Naive thymus-derived CD8-positive, alpha-beta T cell (primary cell): ENCODE data around the gene FOXD2. TPM values are rescaled to one million over a fixed set of nuclear protein-coding genes. Genes with fewer than 3 reads are reported as not detected.

Experiments
- ATAC-seq, 2 donors: fragments of 150-1000 bp; cut with Tn5 transposase in 1 of 2; sonication (Bioruptor Pico), chemical (Tn5 transposase) in 1 of 2; 1 replicate in 1 of 2; 2 replicates in 1 of 2; pipeline ENCODE4 v1.10.0; 2021; ENCODE audit warnings: mild to moderate bottlenecking in 2 of 2, moderate library complexity in 2 of 2
- POLR2A ChIA-PET: fragments of 350-600 bp; sonication (Branson Sonifier 250); formaldehyde crosslinking; loops from one replicate; lab custom pipeline; 2021; ENCODE audit warnings: antibody characterized with exemption; lab: Charles Lee
- DNase-seq, 10 donors: peaks; one replicate each; pipeline versions ENCODE4 v3.0.0 to v3.0.0-alpha.2; 2020 to 2022
- H3K27ac Mint-ChIP-seq, 10 donors: one replicate each; pipeline ENCODE4 v1.8.0; 2020 to 2022; ENCODE audit warnings: mild to moderate bottlenecking in 10 of 10, mixed read lengths in 10 of 10, moderate library complexity in 4 of 10, inconsistent platforms in 1 of 10
- H3K27me3 Mint-ChIP-seq, 5 donors: one replicate each; pipeline ENCODE4 v1.8.0; 2021 to 2022; ENCODE audit warnings: mixed read lengths in 5 of 5
- H3K36me3 Mint-ChIP-seq, 3 donors: one replicate each; pipeline ENCODE4 v1.8.0; 2020 to 2022; ENCODE audit warnings: mixed read lengths in 3 of 3, mild to moderate bottlenecking in 2 of 3, inconsistent platforms in 1 of 3
- H3K4me1 Mint-ChIP-seq, 4 donors: one replicate each; pipeline ENCODE4 v1.8.0; 2021 to 2022; ENCODE audit warnings: mixed read lengths in 4 of 4
- H3K4me3 Mint-ChIP-seq, 10 donors: one replicate each; pipeline ENCODE4 v1.8.0; 2020 to 2022; ENCODE audit warnings: mild to moderate bottlenecking in 10 of 10, mixed read lengths in 10 of 10, moderate library complexity in 6 of 10, inconsistent platforms in 1 of 10
- H3K9me3 Mint-ChIP-seq, 9 donors: one replicate each; pipeline ENCODE4 v1.8.0; 2020 to 2022; ENCODE audit warnings: mixed read lengths in 9 of 9, mild to moderate bottlenecking in 3 of 9, inconsistent platforms in 1 of 9, moderate library complexity in 1 of 9
- polyA plus RNA-seq, 3 donors: library from polyadenylated mRNA; unstranded; fragments of 300-500 nt; fragmentation: Illumina TruSeq; gene quantifications; one replicate each; pipeline ENCODE4 v1.2.3, GENCODE V29; 2021
- total RNA-seq, 8 experiments: library from RNA in 2 of 8; stranded (reverse) in 2 of 8; gene quantifications; one replicate each; pipeline ENCODE4 v1.2.3 and lab custom pipeline; 2021 to 2026

Gene FOXD2
- total and polyA plus RNA-seq, 5 experiments from 2014 or later = 0.05 to 0.36 (median 0.30) TPM; not detected in 1

DNA sequence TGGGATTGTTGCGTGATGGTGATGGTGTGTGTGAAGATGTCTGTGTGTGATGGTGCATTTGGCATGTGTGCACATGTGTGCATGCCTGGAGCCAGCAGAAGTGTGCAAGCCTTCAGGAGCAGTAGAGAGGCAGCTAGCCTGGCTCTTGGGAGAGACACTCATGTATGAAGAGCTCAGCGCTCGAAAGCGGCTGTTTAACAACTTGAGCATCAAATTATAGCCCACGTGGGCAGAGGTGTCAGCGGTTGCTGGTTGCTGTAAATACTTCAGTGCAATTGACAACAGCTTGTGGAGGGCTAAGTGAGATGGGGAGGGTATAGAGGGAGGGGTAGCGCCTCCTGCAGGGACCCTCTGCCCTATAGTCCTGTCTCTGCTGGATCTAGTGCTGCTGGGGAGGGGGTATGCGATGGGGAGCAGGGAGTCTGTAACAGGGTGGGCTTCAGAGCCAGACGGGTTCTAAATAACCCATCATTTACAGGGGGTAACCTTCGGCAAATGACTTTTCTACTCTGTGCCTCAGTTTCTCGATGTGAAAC is 21.5 kb downstream of the FOXD2 start:
- peaks cover 0 to 2% (median 0%) of the 10 kb centered on the region in 9 donors for H3K9me3 Mint-ChIP-seq
- ATAC-seq = no peak
- no peak overlapping the region for H3K27ac Mint-ChIP-seq
- H3K4me3 Mint-ChIP-seq = no peak overlapping the region
- H3K4me1 Mint-ChIP-seq = no peaks in the 10 kb centered on the region
- no peaks in the 10 kb centered on the region for H3K36me3 Mint-ChIP-seq
- POLR2A ChIA-PET = no interaction called here
- peaks cover 36 to 87% (median 71%) of the 10 kb centered on the region in 5 donors for H3K27me3 Mint-ChIP-seq
- no peak for DNase-seq

DNA sequence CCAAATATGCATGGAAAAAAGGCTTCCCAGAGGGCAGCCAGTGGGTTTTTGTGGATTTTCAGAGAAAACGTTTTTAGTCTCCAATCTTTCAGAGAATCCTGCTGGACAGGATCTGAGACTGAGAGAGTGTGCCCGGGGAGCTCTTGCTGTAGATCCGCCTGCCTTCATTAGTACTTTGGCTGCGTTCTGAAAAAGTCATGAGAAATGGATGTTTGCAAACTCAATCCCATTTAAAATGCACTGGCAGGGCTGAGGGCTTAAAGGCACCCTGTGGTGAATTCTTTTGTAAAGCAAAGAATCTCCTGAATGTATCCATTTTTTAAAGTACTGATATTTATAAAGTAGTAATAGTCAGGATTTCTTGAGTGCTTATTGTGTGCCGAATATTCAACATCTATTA is 22.2 kb downstream of the FOXD2 start:
- POLR2A ChIA-PET = no interaction called here
- H3K4me1 Mint-ChIP-seq = no peaks in the 10 kb centered on the region
- no peaks in the 10 kb centered on the region for H3K36me3 Mint-ChIP-seq
- DNase-seq (no peak), ATAC-seq (no peak)
- H3K4me3 Mint-ChIP-seq = no peak overlapping the region
- no peak overlapping the region for H3K27ac Mint-ChIP-seq
- H3K27me3 Mint-ChIP-seq = peaks cover 35 to 86% (median 70%) of the 10 kb centered on the region in 5 donors
- H3K9me3 Mint-ChIP-seq = peaks cover 0 to 2% (median 0%) of the 10 kb centered on the region in 9 donors

DNA sequence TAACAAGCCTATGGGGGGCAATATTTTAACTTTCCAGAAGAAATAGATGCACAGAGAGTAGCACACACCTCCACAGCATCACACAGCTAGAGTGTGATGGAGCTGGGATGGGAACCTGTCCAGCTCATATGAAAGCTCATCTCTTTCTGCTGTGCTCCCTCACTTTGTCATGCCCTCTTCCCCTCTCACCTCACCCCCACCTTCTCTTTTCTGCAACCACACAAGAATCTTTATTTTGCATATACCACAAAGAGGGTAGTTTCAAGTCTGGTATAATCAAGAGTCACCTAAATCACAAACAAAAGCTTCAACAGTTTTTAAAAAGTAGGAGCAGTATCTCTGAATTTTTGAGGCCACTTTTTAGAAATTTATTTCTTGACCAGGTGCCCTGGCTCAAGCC is 22.6 kb downstream of the FOXD2 start:
- H3K4me3 Mint-ChIP-seq = no peak overlapping the region
- H3K36me3 Mint-ChIP-seq = no peaks in the 10 kb centered on the region
- H3K27me3 Mint-ChIP-seq = peaks cover 31 to 82% (median 68%) of the 10 kb centered on the region in 5 donors
- peaks cover 0 to 2% (median 0%) of the 10 kb centered on the region in 9 donors for H3K9me3 Mint-ChIP-seq
- POLR2A ChIA-PET = no interaction called here
- DNase-seq (no peak), ATAC-seq (no peak)
- no peak overlapping the region for H3K27ac Mint-ChIP-seq
- no peaks in the 10 kb centered on the region for H3K4me1 Mint-ChIP-seq

GRCh38 chr1:47465605-47466004 is 27.8 kb downstream of the FOXD2 start:
- peaks cover 29 to 47% (median 38%) of the 10 kb centered on the region in 5 donors for H3K27me3 Mint-ChIP-seq

DNA sequence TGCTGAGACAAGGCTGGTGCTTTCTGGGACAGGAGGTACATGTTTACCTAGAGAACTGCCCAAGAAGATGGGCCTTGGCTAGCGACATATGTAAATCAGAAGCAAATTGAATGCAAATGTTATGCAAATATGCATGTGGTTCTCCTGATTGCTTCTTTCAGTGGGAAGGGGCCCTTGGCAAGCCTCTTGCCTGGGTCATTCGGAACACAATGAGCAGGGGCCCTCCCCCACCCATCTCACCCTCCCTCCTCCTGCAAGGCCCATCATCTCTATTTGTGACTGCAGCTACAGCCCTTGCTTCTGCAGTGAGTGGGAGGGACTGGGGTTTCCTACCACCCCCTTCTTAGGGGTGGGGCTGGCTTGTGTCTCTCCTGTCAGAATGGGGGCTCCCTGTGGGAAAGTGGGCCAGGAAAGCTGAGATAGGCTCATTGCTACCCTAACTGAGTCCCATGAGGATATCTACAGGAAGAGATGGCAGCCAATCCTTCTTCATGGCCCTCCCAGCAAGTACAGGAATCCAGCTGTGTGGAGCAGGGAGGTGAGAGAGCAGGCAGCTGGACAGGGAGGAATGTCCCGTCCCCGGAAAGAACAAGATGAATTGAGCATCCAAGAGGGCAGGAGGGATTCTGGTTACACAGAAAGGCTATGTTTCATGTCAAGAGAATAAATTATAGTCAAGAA is 31.0 kb downstream of the FOXD2 start:
- H3K4me3 Mint-ChIP-seq = no peak overlapping the region
- DNase-seq = no peak
- no peaks in the 10 kb centered on the region for H3K36me3 Mint-ChIP-seq
- peaks cover 12 to 29% (median 24%) of the 10 kb centered on the region in 5 donors for H3K27me3 Mint-ChIP-seq
- no peak overlapping the region for H3K27ac Mint-ChIP-seq
- POLR2A ChIA-PET = no interaction called here
- ATAC-seq = no peak
- H3K4me1 Mint-ChIP-seq = no peaks in the 10 kb centered on the region
- H3K9me3 Mint-ChIP-seq = peaks cover 0 to 2% (median 0%) of the 10 kb centered on the region in 9 donors

More at GRCh38 chr1:47465605-47466004, 27.8 kb downstream of the FOXD2 start:
- no peaks in the 10 kb centered on the region for H3K36me3 Mint-ChIP-seq
- no peaks in the 10 kb centered on the region for H3K4me1 Mint-ChIP-seq
- DNase-seq (no peak), ATAC-seq (no peak)
- H3K27ac Mint-ChIP-seq = no peak overlapping the region
- H3K4me3 Mint-ChIP-seq = no peak overlapping the region
- peaks cover 0 to 2% (median 0%) of the 10 kb centered on the region in 9 donors for H3K9me3 Mint-ChIP-seq
- POLR2A ChIA-PET = no interaction called here

GRCh38 chr1:47469390-47469759 is 31.5 kb downstream of the FOXD2 start:
- POLR2A ChIA-PET = no interaction called here
- Mint-ChIP-seq H3K9me3 (peaks cover 0 to 2% (median 0%) of the 10 kb centered on the region in 9 donors), H3K36me3 (no peaks in the 10 kb centered on the region), H3K4me3 (no peak overlapping the region), H3K27ac (no peak overlapping the region), H3K27me3 (peaks cover 14 to 31% (median 27%) of the 10 kb centered on the region in 5 donors), H3K4me1 (no peaks in the 10 kb centered on the region)
- ATAC-seq = no peak
- no peak for DNase-seq

GRCh38 chr1:47469910-47470309 is 32.1 kb downstream of the FOXD2 start:
- POLR2A ChIA-PET = no interaction called here
- ATAC-seq (no peak), DNase-seq (no peak)
- H3K9me3 Mint-ChIP-seq = peaks cover 0 to 2% (median 0%) of the 10 kb centered on the region in 9 donors
- H3K27me3 Mint-ChIP-seq = peaks cover 15 to 33% (median 28%) of the 10 kb centered on the region in 5 donors
- no peaks in the 10 kb centered on the region for H3K4me1 Mint-ChIP-seq
- H3K27ac Mint-ChIP-seq = peak overlapping the region in 2 of 10 donors; percentile 9 to 49
- H3K36me3 Mint-ChIP-seq = no peaks in the 10 kb centered on the region
- no peak overlapping the region for H3K4me3 Mint-ChIP-seq

DNA sequence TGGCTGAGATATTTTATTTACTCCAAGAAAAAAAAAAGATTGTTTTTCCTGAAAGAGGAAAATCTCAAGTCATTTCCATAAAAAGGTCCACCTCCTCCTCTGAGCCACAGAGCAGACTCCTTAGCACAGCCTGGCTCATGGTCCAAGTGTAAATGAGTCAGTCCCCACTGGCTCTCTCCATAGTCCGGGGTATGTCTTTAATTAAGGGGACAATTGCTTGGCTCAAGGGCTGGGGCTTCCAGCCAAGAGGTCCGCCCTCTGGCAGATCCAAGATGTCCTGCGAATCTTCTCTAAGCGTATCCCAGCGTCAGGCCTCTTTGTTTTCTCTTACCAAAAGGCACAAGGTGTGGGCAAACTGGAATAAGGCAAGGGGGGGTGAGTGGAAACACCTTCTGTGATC is 33.3 kb downstream of the FOXD2 start:
- Mint-ChIP-seq H3K4me3 (no peak overlapping the region), H3K9me3 (peaks cover 0 to 2% (median 0%) of the 10 kb centered on the region in 9 donors), H3K27me3 (peaks cover 16 to 39% (median 32%) of the 10 kb centered on the region in 5 donors), H3K27ac (peak overlapping the region in 1 of 10 donors; percentile 25), H3K36me3 (no peaks in the 10 kb centered on the region), H3K4me1 (no peaks in the 10 kb centered on the region)
- POLR2A ChIA-PET = no interaction called here
- no peak for DNase-seq
- ATAC-seq = no peak

DNA sequence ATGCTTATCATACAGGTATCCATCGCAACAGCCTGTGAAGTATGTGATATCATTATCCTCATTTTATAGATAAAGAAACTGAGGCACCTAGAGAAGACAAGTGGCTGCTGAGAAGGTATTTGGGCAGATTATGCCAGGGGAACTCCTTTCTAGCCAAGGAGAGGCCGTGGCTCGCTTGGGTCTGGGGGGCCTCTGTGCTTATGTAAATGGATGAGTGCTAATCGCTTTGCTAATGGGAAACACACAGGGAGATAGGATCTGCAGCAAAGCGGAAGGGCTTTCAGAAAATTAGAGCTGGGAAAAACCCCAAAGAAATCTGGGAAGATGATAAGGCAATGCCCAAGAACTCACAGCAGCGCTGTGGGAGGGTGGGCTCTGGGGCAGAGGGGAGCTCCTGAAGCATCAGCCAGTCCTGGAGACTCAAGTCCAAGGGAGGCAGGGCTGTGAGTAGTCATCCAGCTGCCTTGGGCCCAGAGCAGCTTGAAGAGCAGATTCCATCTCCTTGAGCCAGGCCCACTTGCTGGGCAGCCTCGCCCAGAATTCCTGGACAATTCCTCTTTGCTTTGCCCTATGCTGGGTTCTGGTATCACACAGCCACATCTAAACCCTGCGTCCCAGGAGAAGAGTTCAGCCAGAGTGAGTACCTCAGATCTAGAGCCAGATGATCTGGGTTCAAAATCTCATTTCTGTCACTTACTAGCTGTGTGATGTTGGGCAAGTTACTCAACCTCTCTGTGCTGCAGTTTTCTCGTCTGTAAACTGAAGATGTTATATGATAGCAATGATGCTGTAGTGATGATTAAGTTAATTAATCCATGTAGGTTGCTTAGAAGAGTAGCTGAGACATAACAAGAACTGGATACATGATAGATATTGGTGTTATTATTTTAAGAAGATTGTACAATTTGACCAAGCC is 36.7 kb downstream of the FOXD2 start:
- Mint-ChIP-seq H3K4me1 (no peaks in the 10 kb centered on the region), H3K27ac (no peak overlapping the region), H3K36me3 (no peaks in the 10 kb centered on the region), H3K27me3 (peaks cover 13 to 44% (median 33%) of the 10 kb centered on the region in 5 donors), H3K4me3 (no peak overlapping the region), H3K9me3 (peaks cover 0 to 2% (median 0%) of the 10 kb centered on the region in 9 donors)
- POLR2A ChIA-PET = no interaction called here
- DNase-seq (no peak), ATAC-seq (no peak)

- no peak for DNase-seq
Measured at GRCh38 chr1:47477595-47478080, 39.8 kb downstream of the FOXD2 start.

DNA sequence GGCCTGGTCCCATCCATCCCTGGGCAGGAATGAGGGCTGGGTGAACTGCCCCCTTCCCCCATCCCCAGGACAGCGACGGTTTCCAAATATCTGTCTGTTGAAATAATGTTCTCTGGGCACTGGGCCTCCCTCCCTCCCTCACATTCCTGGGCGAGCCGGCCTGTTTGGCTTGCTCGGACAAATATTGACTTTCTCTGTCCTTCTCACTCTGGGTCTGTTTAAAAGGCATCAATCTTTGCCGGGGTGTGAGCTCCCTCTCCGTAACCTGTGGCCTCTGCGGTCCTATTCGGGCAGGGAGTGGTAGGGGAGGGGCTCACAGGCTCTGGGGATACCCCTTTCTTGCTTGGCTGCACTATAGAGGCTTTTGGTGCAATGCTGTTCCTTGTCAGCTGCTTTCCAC is 40.2 kb downstream of the FOXD2 start:
- no peaks in the 10 kb centered on the region for H3K9me3 Mint-ChIP-seq
- no peaks in the 10 kb centered on the region for H3K36me3 Mint-ChIP-seq
- ATAC-seq = no peak
- no peak overlapping the region for H3K27ac Mint-ChIP-seq
- DNase-seq = no peak
- H3K4me3 Mint-ChIP-seq = no peak overlapping the region
- peaks cover 9 to 33% (median 23%) of the 10 kb centered on the region in 5 donors for H3K27me3 Mint-ChIP-seq
- no peaks in the 10 kb centered on the region for H3K4me1 Mint-ChIP-seq
- POLR2A ChIA-PET = no interaction called here

More at GRCh38 chr1:47477595-47478080, 39.8 kb downstream of the FOXD2 start:
- H3K27ac Mint-ChIP-seq = no peak overlapping the region
- no peak for ATAC-seq
- POLR2A ChIA-PET = interaction anchor here (0.5 kb wide), 1 partner anchor 293 kb away, joined by 4 read pairs; no protein-coding TSS in a partner anchor
- H3K9me3 Mint-ChIP-seq = no peaks in the 10 kb centered on the region
- no peaks in the 10 kb centered on the region for H3K4me1 Mint-ChIP-seq
- H3K36me3 Mint-ChIP-seq = no peaks in the 10 kb centered on the region
- H3K27me3 Mint-ChIP-seq = peaks cover 9 to 36% (median 27%) of the 10 kb centered on the region in 5 donors
- no peak overlapping the region for H3K4me3 Mint-ChIP-seq

GRCh38 chr1:47479664-47480063 is 41.8 kb downstream of the FOXD2 start:
- Mint-ChIP-seq H3K4me3 (no peak overlapping the region), H3K9me3 (no peaks in the 10 kb centered on the region), H3K36me3 (no peaks in the 10 kb centered on the region), H3K27me3 (peaks cover 9 to 33% (median 21%) of the 10 kb centered on the region in 5 donors), H3K4me1 (no peaks in the 10 kb centered on the region), H3K27ac (no peak overlapping the region)
- POLR2A ChIA-PET = no interaction called here
- DNase-seq (no peak), ATAC-seq (no peak)
